ENCODE data around the gene ATXN1. TPM values are rescaled to one million over a fixed set of nuclear protein-coding genes. Genes with fewer than 3 reads are reported as not detected.

Gene ATXN1
- total and polyA plus RNA-seq, 2 of the 13 experiments (the other 11 are each of a cell fraction or from before 2014, with no cell fraction given), result 20.7 to 39.5 TPM

DNA sequence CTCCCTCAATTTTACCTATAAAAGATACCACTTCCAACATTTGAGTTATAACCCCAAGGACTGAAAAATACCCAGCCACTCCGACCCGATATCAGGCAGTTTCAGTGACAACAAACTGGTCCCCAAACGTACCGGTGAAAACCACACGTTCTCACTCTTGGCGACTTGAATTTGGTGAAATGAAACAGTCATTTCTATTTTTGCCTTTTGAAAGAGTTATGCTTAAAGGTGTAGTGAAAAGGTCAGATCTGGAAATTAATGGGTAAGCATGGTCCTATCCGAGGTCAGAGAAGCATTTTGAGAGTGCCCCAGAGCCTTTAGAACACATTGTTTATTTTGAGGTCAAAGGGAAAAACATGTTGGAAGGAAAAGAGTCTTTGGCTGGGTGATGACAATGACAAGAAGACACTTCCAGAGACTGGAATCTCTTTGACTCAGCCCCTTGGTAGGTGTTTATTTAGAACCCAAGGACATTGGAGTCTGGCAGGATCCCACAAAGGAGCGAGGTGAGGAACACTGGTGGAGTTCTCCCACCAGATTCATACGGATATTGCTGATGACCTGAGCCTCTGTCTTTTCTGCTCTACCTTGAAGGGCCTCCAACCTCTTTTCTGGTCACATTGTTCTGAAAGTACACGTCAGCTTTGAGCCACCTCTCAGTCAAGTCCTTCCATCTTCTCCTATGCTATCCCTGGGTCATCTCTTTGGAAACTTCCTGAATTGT, 287.9 kb downstream of the ATXN1 start:
- Histone ChIP-seq H4K20me1 (ENCODE audit: insufficient read depth, low read length) (peaks cover 3% of the 10 kb centered on the region; the same call in 1 of the 2 replicates), H3K79me2 (ENCODE audit: insufficient read depth, low read length) (no peaks in the 10 kb centered on the region), H3K27me3 (ENCODE audit: control insufficient read depth in 1 of 2, insufficient read depth in 2 of 2, low read length in 2 of 2) (no peaks in the 10 kb centered on the region), H2AFZ (ENCODE audit: low read length) (no peak overlapping the region), H3K4me1 (ENCODE audit: insufficient read depth, low read length) (peaks cover 16% of the 10 kb centered on the region), H3K27ac (ENCODE audit: extremely low read length, insufficient read depth, low read length) (no peak overlapping the region), H3K9ac (ENCODE audit: insufficient read depth, low read depth, low read length) (no peak overlapping the region), H3K4me3 (replicated peaks in 1 of 3; ENCODE audit: insufficient read depth in 1 of 3, low read depth in 2 of 3, low read length in 3 of 3) (no peak overlapping the region), H3K9me3 (ENCODE audit: low read length) (no peaks in the 10 kb centered on the region), H3K4me2 (ENCODE audit: low read depth, low read length) (no peak overlapping the region), H3K36me3 (replicated peaks in 1 of 2; ENCODE audit: control insufficient read depth in 1 of 2, insufficient read depth in 2 of 2, low read length in 2 of 2) (peaks cover 2 to 4% of the 10 kb centered on the region in 2 experiments; a peak in 3 of 5 replicates)
- ATAC-seq (no peak), FAIRE-seq (no peak), DNase-seq (ENCODE audit: low spot score) (no peak)
- 95% methylated on average over 10 of the region's 10 CpGs for WGBS (ENCODE audit: low lambda C conversion rate)
- in situ Hi-C loops (cut with HindIII; ENCODE audit: extremely low pct_ligation_motif_present, low pct_unique_long_range_greater_than_20kb) (no loop called here), intact Hi-C loops (cut with micrococcal nuclease; ENCODE audit: unreplicated experiment) (no loop called here)
- TF ChIP-seq KAT2B (IDR thresholded peaks at IDR 0.05; ENCODE audit: borderline replicate concordance, low read depth, low read length) (no peak), SRSF1 (optimal IDR thresholded peaks at IDR 0.05; ENCODE audit: low read depth, low read length) (no peak), HMGA1 (CRISPR knock-in tag; conservative IDR thresholded peaks at IDR 0.05) (no peak), ADNP (CRISPR knock-in tag; IDR thresholded peaks at IDR 0.05) (no peak), FOXA1 (IDR thresholded peaks at IDR 0.05) (no peak), FOXA1 (CRISPR knock-in tag; IDR thresholded peaks at IDR 0.05) (no peak), NFIC (IDR thresholded peaks at IDR 0.05; ENCODE audit: low read length) (no peak)
- TF ChIP-seq, protein P1, sequence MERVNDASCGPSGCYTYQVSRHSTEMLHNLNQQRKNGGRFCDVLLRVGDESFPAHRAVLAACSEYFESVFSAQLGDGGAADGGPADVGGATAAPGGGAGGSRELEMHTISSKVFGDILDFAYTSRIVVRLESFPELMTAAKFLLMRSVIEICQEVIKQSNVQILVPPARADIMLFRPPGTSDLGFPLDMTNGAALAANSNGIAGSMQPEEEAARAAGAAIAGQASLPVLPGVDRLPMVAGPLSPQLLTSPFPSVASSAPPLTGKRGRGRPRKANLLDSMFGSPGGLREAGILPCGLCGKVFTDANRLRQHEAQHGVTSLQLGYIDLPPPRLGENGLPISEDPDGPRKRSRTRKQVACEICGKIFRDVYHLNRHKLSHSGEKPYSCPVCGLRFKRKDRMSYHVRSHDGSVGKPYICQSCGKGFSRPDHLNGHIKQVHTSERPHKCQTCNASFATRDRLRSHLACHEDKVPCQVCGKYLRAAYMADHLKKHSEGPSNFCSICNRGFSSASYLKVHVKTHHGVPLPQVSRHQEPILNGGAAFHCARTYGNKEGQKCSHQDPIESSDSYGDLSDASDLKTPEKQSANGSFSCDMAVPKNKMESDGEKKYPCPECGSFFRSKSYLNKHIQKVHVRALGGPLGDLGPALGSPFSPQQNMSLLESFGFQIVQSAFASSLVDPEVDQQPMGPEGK (CRISPR knock-in tag; IDR thresholded peaks at IDR 0.05), result no peak
- POLR2A ChIA-PET, result no interaction called here
- CTCF ChIA-PET (ENCODE audit: low intra/inter-chr PET ratio, low total read pairs), result no interaction called here
- no TSS peak for BruUV-seq (replicated peaks)
